ENCODE data around the gene CCDC88C. TPM values are rescaled to one million over a fixed set of nuclear protein-coding genes. Genes with fewer than 3 reads are reported as not detected.

Gene CCDC88C
- total and polyA plus RNA-seq, 9 donors = 7.4 to 13.1 (median 12.1) TPM

GRCh38 chr14:91398707-91399106 is 18.9 kb downstream of the CCDC88C start:
- H3K36me3 ChIP-seq (ENCODE audit: control insufficient read depth, insufficient read depth, low read length) = no peaks in the 10 kb centered on the region
- DNase-seq = no peak
- H3K4me3 ChIP-seq (ENCODE audit: low read length) = no peak overlapping the region
- H3K27me3 ChIP-seq (ENCODE audit: control insufficient read depth, insufficient read depth, low read length) = peaks cover 4% of the 10 kb centered on the region
- peaks cover 16% of the 10 kb centered on the region for H3K4me1 ChIP-seq (ENCODE audit: control insufficient read depth, insufficient read depth, low read length)
- no peaks in the 10 kb centered on the region for H3K9me3 ChIP-seq (replicated peaks; ENCODE audit: control insufficient read depth, low read depth, low read length)
- H3K27ac ChIP-seq (ENCODE audit: low read length) = no peak overlapping the region
- 71% methylated on average over 6 of the region's 6 CpGs for WGBS (ENCODE audit: insufficient coverage)

DNA sequence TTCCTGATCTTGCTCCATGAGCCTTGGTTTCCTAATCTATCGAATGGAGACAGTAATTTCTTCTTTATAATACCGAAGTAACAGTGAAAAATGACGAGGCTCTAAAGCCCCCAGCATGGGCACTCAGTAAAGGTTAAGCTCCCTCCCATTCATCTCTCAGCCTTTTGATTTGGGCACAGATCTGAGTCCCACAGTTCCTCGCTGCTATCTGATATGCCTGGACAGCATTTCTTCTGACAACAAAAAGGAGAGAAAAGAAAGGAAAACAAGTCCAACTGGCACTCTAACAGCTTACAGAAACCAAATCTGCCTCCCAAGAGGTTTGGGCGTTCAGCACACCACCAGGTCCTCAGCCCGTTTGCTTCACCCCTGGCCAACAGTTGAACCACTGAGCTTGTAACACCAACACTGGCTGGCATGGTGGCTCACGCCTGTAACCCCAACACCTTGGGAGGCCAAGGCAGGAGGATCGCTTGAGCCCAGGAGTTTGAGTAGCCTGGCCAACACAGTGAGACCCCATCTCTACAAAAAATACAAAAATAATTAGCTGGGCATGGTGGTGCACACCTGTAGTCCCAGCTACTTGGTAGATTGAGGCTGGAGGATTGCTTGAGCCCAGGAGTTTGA is 19.5 kb downstream of the CCDC88C start:
- 55% methylated on average over 6 of the region's 8 CpGs for WGBS (ENCODE audit: insufficient coverage)
- Histone ChIP-seq H3K27ac (ENCODE audit: low read length) (no peak overlapping the region), H3K4me1 (ENCODE audit: control insufficient read depth, insufficient read depth, low read length) (peaks cover 17% of the 10 kb centered on the region)

DNA sequence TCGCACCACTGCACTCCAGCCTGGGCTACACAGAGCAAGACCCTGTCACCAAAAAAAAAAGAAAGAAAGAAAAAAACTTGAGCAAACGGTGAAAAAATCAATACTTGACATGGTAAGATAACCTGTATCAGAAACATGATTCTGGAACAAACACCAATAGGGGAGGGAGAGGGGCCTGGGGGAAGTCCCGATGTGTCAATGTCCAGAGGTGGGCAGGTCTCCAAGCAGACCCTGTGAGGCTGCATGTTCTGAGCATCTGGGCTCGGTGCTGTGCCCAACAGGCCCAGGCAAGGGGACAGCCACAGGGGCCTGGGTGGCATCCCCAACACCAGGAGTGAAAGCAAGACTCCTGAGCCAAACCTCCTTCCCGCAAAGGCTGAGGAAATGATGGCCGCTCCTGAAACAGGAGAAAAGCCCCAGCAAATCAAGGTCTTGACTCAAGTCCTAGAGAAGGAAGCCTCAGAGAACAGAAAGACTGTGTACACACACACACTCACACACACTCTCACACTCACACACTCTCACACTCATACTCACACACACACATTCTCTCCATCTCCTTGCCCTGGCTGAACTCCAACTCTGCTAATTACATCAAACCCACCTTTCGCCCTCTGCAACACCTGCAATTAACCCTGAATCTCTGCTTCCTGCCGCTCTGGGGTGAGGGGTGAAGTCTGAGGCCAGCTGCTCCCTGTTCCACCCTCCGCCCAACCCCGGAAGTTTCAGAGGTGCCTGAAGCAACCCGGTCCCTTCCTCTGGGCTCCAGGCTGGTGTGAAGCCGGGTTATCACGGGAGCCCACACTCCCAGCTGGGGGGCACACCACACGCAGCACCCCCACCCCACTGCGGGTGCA is 20.4 kb downstream of the CCDC88C start:
- DNase-seq = no peak
- Histone ChIP-seq H3K4me3 (ENCODE audit: low read length) (no peak overlapping the region), H3K36me3 (ENCODE audit: control insufficient read depth, insufficient read depth, low read length) (no peaks in the 10 kb centered on the region), H3K27ac (ENCODE audit: low read length) (peak overlapping the region; percentile 3), H3K4me1 (ENCODE audit: control insufficient read depth, insufficient read depth, low read length) (peaks cover 21% of the 10 kb centered on the region), H3K9me3 (replicated peaks; ENCODE audit: control insufficient read depth, low read depth, low read length) (no peaks in the 10 kb centered on the region), H3K27me3 (ENCODE audit: control insufficient read depth, insufficient read depth, low read length) (peaks cover 7% of the 10 kb centered on the region)
- 42% methylated on average over 9 of the region's 15 CpGs for WGBS (ENCODE audit: insufficient coverage)

More for the DNA sequence above, 19.5 kb downstream of the CCDC88C start:
- Histone ChIP-seq H3K36me3 (ENCODE audit: control insufficient read depth, insufficient read depth, low read length) (no peaks in the 10 kb centered on the region), H3K4me3 (ENCODE audit: low read length) (no peak overlapping the region), H3K9me3 (replicated peaks; ENCODE audit: control insufficient read depth, low read depth, low read length) (no peaks in the 10 kb centered on the region), H3K27me3 (ENCODE audit: control insufficient read depth, insufficient read depth, low read length) (peaks cover 7% of the 10 kb centered on the region)
- DNase-seq = no peak

DNA sequence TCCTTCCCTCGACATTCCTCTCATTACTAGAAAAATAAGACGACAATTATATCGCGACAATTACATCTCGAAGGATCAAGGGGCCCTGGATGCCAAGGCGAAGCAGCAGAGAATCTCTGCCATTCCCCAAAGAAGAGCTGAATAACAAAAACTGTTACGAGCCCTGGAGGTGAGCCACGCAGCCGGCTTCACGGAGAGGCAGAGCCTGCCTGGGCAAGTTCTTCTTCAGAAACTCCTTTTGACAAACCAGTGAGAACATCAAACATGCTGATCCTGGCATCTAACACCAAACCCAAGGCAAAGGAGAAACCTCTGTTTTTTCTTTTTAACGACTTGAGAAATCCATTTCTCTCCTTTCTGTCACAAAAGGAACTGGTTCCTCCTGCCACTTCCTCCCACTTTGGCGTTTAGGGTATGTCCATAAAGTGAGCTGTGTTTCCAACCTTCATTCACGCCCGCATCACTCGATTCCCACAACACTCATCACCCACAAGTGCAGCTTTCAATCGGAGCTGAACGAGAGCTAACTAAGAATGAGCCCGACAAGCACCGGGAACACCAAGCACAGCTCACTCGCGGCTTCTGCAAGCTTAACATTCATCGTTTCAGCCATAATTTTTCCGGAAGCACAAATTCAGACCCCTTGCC is 21.5 kb downstream of the CCDC88C start:
- Histone ChIP-seq H3K4me1 (ENCODE audit: control insufficient read depth, insufficient read depth, low read length) (peaks cover 21% of the 10 kb centered on the region), H3K4me3 (ENCODE audit: low read length) (no peak overlapping the region), H3K27me3 (ENCODE audit: control insufficient read depth, insufficient read depth, low read length) (peaks cover 7% of the 10 kb centered on the region), H3K27ac (ENCODE audit: low read length) (no peak overlapping the region), H3K9me3 (replicated peaks; ENCODE audit: control insufficient read depth, low read depth, low read length) (no peaks in the 10 kb centered on the region), H3K36me3 (ENCODE audit: control insufficient read depth, insufficient read depth, low read length) (no peaks in the 10 kb centered on the region)
- DNase-seq = no peak
- WGBS (ENCODE audit: insufficient coverage) = 46% methylated on average over 22 of the region's 23 CpGs

GRCh38 chr14:91395466-91395865 is 22.2 kb downstream of the CCDC88C start:
- WGBS (ENCODE audit: insufficient coverage) = 80% methylated on average over 5 of the region's 5 CpGs
- peaks cover 20% of the 10 kb centered on the region for H3K4me1 ChIP-seq (ENCODE audit: control insufficient read depth, insufficient read depth, low read length)

DNA sequence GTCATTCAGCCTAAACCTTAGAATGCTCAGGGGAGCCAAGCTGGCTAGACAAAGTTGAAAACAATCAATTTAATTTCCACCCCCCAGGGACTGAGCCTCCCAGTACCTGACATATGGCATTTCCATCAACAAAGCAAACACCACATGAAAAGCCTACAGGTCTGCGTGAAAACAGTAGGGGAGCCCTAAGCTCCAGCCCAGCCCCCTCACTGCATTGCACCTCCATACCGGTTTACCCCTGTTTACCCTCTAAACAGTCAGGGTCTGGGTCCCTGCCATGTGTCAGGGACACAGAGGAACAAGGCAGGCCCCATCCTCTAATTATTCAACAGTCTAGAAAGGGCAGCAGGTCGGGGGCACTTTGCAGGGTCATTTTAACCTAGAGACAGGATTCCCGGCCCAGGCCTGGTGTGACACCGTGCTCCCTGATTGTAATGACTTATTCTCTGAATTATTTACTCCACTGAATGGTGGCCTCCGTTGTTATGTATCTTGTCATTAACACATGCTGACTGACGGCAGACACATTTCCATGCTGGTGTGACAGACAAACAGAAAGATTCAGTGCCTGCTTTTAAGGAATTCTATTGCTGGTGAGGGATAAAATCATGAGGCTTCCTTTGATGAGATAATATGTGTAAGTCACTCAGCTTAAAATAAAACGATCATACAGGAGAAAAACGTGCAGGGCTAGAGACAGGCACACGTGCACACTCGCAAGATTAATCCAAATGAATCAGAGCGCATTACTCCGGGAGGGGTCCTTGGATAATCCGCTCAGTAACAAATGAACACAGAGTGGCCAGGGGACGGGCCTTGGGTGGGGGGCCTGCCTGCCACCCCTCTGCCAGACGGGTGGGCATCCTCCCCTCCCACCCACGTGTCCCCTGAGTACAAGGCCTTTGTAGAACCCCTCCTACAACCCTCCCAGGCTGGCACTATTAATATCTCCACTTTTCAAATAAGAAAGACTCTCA is 23.2 kb downstream of the CCDC88C start:
- no peak overlapping the region for H3K4me3 ChIP-seq (ENCODE audit: low read length)
- 77% methylated on average over 15 of the region's 17 CpGs for WGBS (ENCODE audit: insufficient coverage)
- DNase-seq = no peak
- H3K36me3 ChIP-seq (ENCODE audit: control insufficient read depth, insufficient read depth, low read length) = no peaks in the 10 kb centered on the region
- peaks cover 17% of the 10 kb centered on the region for H3K4me1 ChIP-seq (ENCODE audit: control insufficient read depth, insufficient read depth, low read length)
- peaks cover 5% of the 10 kb centered on the region for H3K27me3 ChIP-seq (ENCODE audit: control insufficient read depth, insufficient read depth, low read length)
- H3K27ac ChIP-seq (ENCODE audit: low read length) = no peak overlapping the region
- H3K9me3 ChIP-seq (replicated peaks; ENCODE audit: control insufficient read depth, low read depth, low read length) = no peaks in the 10 kb centered on the region

More at GRCh38 chr14:91395466-91395865, 22.2 kb downstream of the CCDC88C start:
- no peak for DNase-seq
- Histone ChIP-seq H3K9me3 (replicated peaks; ENCODE audit: control insufficient read depth, low read depth, low read length) (no peaks in the 10 kb centered on the region), H3K4me3 (ENCODE audit: low read length) (no peak overlapping the region), H3K36me3 (ENCODE audit: control insufficient read depth, insufficient read depth, low read length) (no peaks in the 10 kb centered on the region), H3K27me3 (ENCODE audit: control insufficient read depth, insufficient read depth, low read length) (peaks cover 7% of the 10 kb centered on the region), H3K27ac (ENCODE audit: low read length) (no peak overlapping the region)

GRCh38 chr14:91392623-91393303 is 24.9 kb downstream of the CCDC88C start:
- no peak overlapping the region for H3K4me3 ChIP-seq (ENCODE audit: low read length)
- H3K4me1 ChIP-seq (ENCODE audit: control insufficient read depth, insufficient read depth, low read length) = peaks cover 32% of the 10 kb centered on the region

DNA sequence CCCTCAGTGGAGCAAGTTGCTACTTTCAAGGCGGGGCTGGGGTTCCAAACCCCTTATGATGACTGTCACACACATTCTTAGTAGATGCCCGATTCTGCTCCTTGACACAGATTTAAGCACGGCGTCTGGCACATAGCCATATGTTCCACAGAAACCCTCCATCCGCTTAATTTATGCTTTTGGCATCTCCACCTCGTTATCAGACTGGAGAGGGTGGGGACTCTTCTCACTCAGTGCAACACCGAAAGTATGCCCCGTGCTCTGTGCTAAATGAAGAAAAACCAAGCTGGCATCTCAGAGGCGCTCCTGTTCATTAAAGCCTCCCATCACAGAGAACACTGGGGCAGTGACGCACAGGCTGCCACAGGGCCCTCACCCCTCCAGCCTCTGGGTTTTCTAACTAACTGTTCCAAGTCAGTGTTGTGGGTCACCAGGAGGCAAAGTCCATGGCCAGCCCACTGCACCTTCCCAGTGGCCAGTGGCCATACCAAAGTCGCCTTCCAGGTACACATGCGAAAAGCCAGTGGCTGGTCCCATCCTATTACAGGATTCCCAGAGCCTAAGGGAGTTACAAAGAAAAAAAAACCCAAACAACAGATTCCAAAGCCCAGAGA is 27.3 kb downstream of the CCDC88C start:
- no peaks in the 10 kb centered on the region for H3K9me3 ChIP-seq (replicated peaks; ENCODE audit: control insufficient read depth, low read depth, low read length)
- H3K27me3 ChIP-seq (ENCODE audit: control insufficient read depth, insufficient read depth, low read length) = peaks cover 5% of the 10 kb centered on the region
- peaks cover 37% of the 10 kb centered on the region for H3K4me1 ChIP-seq (ENCODE audit: control insufficient read depth, insufficient read depth, low read length)
- no peak overlapping the region for H3K27ac ChIP-seq (ENCODE audit: low read length)
- 76% methylated on average over 7 of the region's 12 CpGs for WGBS (ENCODE audit: insufficient coverage)
- no peak overlapping the region for H3K4me3 ChIP-seq (ENCODE audit: low read length)
- no peaks in the 10 kb centered on the region for H3K36me3 ChIP-seq (ENCODE audit: control insufficient read depth, insufficient read depth, low read length)
- no peak for DNase-seq

More at GRCh38 chr14:91392623-91393303, 24.9 kb downstream of the CCDC88C start:
- no peak for DNase-seq
- Histone ChIP-seq H3K27me3 (ENCODE audit: control insufficient read depth, insufficient read depth, low read length) (peaks cover 5% of the 10 kb centered on the region), H3K9me3 (replicated peaks; ENCODE audit: control insufficient read depth, low read depth, low read length) (no peaks in the 10 kb centered on the region), H3K36me3 (ENCODE audit: control insufficient read depth, insufficient read depth, low read length) (no peaks in the 10 kb centered on the region), H3K27ac (ENCODE audit: low read length) (no peak overlapping the region)
- 52% methylated on average over 14 of the region's 19 CpGs for WGBS (ENCODE audit: insufficient coverage)

DNA sequence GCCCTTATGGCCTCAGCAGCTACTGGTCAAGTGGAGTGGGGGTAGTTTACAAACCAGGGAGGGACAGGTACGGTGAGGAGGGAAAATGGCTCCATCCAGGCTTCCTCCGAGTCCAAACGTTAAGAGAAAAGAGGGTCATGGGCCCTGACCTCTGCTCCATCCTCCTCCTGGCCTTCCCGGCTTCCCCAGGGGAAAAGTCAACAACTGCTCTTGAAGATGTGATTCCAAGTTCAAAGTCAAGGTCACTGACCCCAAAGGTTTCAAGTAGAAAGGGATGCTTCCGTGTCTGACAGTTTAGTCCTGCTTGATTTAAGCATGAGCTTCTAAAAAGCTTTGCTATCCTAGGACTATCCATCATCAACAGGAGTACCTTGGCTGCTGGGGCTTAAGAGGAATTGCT is 28.5 kb downstream of the CCDC88C start:
- DNase-seq = no peak
- Histone ChIP-seq H3K4me3 (ENCODE audit: low read length) (no peak overlapping the region), H3K27ac (ENCODE audit: low read length) (peak overlapping the region; percentile 39), H3K27me3 (ENCODE audit: control insufficient read depth, insufficient read depth, low read length) (peaks cover 3% of the 10 kb centered on the region), H3K36me3 (ENCODE audit: control insufficient read depth, insufficient read depth, low read length) (no peaks in the 10 kb centered on the region), H3K4me1 (ENCODE audit: control insufficient read depth, insufficient read depth, low read length) (peaks cover 37% of the 10 kb centered on the region), H3K9me3 (replicated peaks; ENCODE audit: control insufficient read depth, low read depth, low read length) (no peaks in the 10 kb centered on the region)
- 75% methylated on average over 2 of the region's 5 CpGs for whole genome bisulfite sequencing (ENCODE audit: insufficient coverage)

Data from muscle of leg (tissue), 11 donors.